OCI-LY1 (cell line): ENCODE measurements around the gene PKD2L2.

Experiments
- EZH2 ChIP-seq: fragments of 200-600 bp; sonication (generic), shearing (Covaris generic); IDR thresholded peaks from 2 replicates; pipeline ENCODE4 v1.8.0; 2017; ENCODE audit warnings: borderline replicate concordance, mixed run types, mild to moderate bottlenecking, antibody characterized with exemption, low read length, moderate library complexity, mixed read lengths
- TF ChIP-seq, protein P1 (sequence below): fragments of 200-600 bp; sonication (generic), shearing (Covaris generic); IDR thresholded peaks from 2 replicates; pipeline ENCODE4 v1.5.1; 2017; ENCODE audit warnings: mild to moderate bottlenecking, antibody characterized with exemption, low read length, moderate library complexity, mixed read lengths

DNA sequence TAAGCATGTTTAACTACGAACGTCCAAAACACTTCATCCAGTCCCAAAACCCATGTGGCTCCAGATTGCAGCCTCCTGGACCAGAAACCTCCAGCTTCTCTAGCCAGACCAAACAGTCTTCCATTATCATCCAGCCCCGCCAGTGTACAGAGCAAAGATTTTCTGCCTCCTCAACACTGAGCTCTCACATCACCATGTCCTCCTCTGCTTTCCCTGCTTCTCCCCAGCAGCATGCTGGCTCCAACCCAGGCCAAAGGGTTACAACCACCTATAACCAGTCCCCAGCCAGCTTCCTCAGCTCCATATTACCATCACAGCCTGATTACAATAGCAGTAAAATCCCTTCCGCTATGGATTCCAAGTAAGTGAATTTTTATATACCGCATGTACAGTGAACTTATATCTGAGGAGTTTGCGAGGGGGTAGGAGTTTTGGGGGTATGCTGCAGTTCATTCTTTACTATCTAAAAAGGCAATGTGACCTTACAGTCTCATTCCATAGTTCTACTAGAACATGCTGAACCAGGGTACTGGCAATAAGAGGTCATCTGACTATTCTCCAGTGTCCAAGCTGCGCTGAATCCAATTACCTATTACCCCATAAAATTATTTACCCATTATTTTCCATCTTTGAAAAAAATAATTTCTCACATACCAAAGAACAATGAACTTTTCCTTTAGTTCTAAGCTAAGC, 18.5 kb upstream of the PKD2L2 start:
- TF ChIP-seq, protein P1, sequence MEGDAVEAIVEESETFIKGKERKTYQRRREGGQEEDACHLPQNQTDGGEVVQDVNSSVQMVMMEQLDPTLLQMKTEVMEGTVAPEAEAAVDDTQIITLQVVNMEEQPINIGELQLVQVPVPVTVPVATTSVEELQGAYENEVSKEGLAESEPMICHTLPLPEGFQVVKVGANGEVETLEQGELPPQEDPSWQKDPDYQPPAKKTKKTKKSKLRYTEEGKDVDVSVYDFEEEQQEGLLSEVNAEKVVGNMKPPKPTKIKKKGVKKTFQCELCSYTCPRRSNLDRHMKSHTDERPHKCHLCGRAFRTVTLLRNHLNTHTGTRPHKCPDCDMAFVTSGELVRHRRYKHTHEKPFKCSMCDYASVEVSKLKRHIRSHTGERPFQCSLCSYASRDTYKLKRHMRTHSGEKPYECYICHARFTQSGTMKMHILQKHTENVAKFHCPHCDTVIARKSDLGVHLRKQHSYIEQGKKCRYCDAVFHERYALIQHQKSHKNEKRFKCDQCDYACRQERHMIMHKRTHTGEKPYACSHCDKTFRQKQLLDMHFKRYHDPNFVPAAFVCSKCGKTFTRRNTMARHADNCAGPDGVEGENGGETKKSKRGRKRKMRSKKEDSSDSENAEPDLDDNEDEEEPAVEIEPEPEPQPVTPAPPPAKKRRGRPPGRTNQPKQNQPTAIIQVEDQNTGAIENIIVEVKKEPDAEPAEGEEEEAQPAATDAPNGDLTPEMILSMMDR: no peak
- TF ChIP-seq EZH2: no peak
